BLaER1 (cell line): Measurements from ENCODE around the gene RPS18.
"Not testable (repeated sequence)": the region's sequence is repeated elsewhere in the genome, so short reads cannot be mapped to it uniquely, and the experiment has no call there.

Source experiments
- H3K27ac ChIP-seq: shearing (Covaris generic); formaldehyde crosslinking; 2 replicates; pipeline ENCODE4 v1.8.1; 2022
- H3K27me3 ChIP-seq: shearing (Covaris generic); formaldehyde crosslinking; 2 replicates; pipeline ENCODE4 v1.8.1; 2022
- H3K36me3 ChIP-seq: shearing (Covaris generic); formaldehyde crosslinking; 2 replicates; pipeline ENCODE4 v1.8.1; 2022
- H3K4me1 ChIP-seq: shearing (Covaris generic); formaldehyde crosslinking; 2 replicates; pipeline ENCODE4 v1.8.1; 2022
- H3K4me2 ChIP-seq: shearing (Covaris generic); formaldehyde crosslinking; 2 replicates; pipeline ENCODE4 v1.8.1; 2022
- H3K4me3 ChIP-seq: shearing (Covaris generic); formaldehyde crosslinking; 2 replicates; pipeline ENCODE4 v1.8.1; 2022
- H3K9ac ChIP-seq: shearing (Covaris generic); formaldehyde crosslinking; 2 replicates; pipeline ENCODE4 v1.8.1; 2022
- H3K9me3 ChIP-seq: shearing (Covaris generic); formaldehyde crosslinking; 2 replicates; pipeline ENCODE4 v1.8.1; 2022
- H4K20me1 ChIP-seq: shearing (Covaris generic); formaldehyde crosslinking; 2 replicates; pipeline ENCODE4 v1.8.1; 2022
- Cebpa-rat ChIP-seq: shearing (Covaris generic); IDR thresholded peaks from 2 replicates; pipeline ENCODE4 v1.8.1; 2022

The RPS18 gene

GRCh38 chr6:33271468-33272274, at the start of gene RPS18, which contains the start of gene VPS52:
RPS18 (plus strand) TSS chr6:33272075; CDS start chr6:33272120, 45 bp downstream.
VPS52 (minus strand) TSS chr6:33271876; CDS start chr6:33271675, 201 bp downstream.
- no peak for TF ChIP-seq Cebpa-rat
- peak within 1 kb of the TSS; percentile 99 for H3K4me2 ChIP-seq
- peak within 1 kb of the TSS; percentile 96 for H3K27ac ChIP-seq
- H3K36me3 ChIP-seq, result peaks cover 76% of the 10 kb centered on the region
- peak within 1 kb of the TSS; percentile 81 for H3K4me3 ChIP-seq
- no peaks in the 10 kb centered on the region for H3K27me3 ChIP-seq
- H3K9ac ChIP-seq, result peak within 1 kb of the TSS; percentile 98
- H4K20me1 ChIP-seq, result peaks cover 46% of the 10 kb centered on the region
- H3K9me3 ChIP-seq, result no peaks in the 10 kb centered on the region
- H3K4me1 ChIP-seq, result peaks cover 54% of the 10 kb centered on the region

- H3K27me3 ChIP-seq, H4K20me1 ChIP-seq, H3K4me3 ChIP-seq, H3K9ac ChIP-seq, H3K4me2 ChIP-seq, H3K4me1 ChIP-seq, H3K36me3 ChIP-seq, H3K9me3 ChIP-seq, H3K27ac ChIP-seq: not testable (repeated sequence)
These were observed 45.3 kb upstream of the RPS18 start for GRCh38 chr6:33226503-33227120.

- Histone ChIP-seq H3K4me2 (peak overlapping the region; percentile 68), H4K20me1 (no peaks in the 10 kb centered on the region), H3K36me3 (no peaks in the 10 kb centered on the region), H3K27me3 (no peaks in the 10 kb centered on the region), H3K4me1 (peaks cover 28% of the 10 kb centered on the region), H3K9me3 (no peaks in the 10 kb centered on the region), H3K9ac (peak overlapping the region; percentile 34; the same call in 1 of the 2 replicates), H3K4me3 (no peak overlapping the region), H3K27ac (peak overlapping the region; percentile 40; the same call in 1 of the 2 replicates)
- no peak for TF ChIP-seq Cebpa-rat
These were observed 36.6 kb upstream of the RPS18 start for GRCh38 chr6:33235221-33235634.

- no peaks in the 10 kb centered on the region for H4K20me1 ChIP-seq
- no peaks in the 10 kb centered on the region for H3K9me3 ChIP-seq
- H3K4me3 ChIP-seq, result no peak overlapping the region
- H3K9ac ChIP-seq, result no peak overlapping the region
- H3K27me3 ChIP-seq, result no peaks in the 10 kb centered on the region
- peaks cover 24% of the 10 kb centered on the region for H3K4me1 ChIP-seq
- H3K36me3 ChIP-seq, result no peaks in the 10 kb centered on the region
- peak overlapping the region; percentile 68; the same call in 1 of the 2 replicates for H3K4me2 ChIP-seq
- TF ChIP-seq Cebpa-rat, result no peak
- H3K27ac ChIP-seq, result no peak overlapping the region
These were observed 35.5 kb upstream of the RPS18 start for GRCh38 chr6:33236328-33236727.

GRCh38 chr6:33236852-33237251, 35.0 kb upstream of the RPS18 start:
- Histone ChIP-seq H3K9ac (no peak overlapping the region), H3K36me3 (no peaks in the 10 kb centered on the region), H3K9me3 (no peaks in the 10 kb centered on the region), H4K20me1 (no peaks in the 10 kb centered on the region), H3K27ac (no peak overlapping the region), H3K4me1 (peaks cover 24% of the 10 kb centered on the region), H3K4me3 (no peak overlapping the region), H3K4me2 (peak overlapping the region; percentile 9; the same call in 1 of the 2 replicates), H3K27me3 (no peaks in the 10 kb centered on the region)
- peak; percentile 73 for TF ChIP-seq Cebpa-rat

- Histone ChIP-seq H3K9ac (no peak overlapping the region), H4K20me1 (no peaks in the 10 kb centered on the region), H3K27ac (no peak overlapping the region), H3K4me2 (no peak overlapping the region), H3K27me3 (no peaks in the 10 kb centered on the region), H3K4me3 (no peak overlapping the region), H3K9me3 (no peaks in the 10 kb centered on the region), H3K4me1 (peaks cover 24% of the 10 kb centered on the region), H3K36me3 (no peaks in the 10 kb centered on the region)
- no peak for TF ChIP-seq Cebpa-rat
These were observed 34.1 kb upstream of the RPS18 start for GRCh38 chr6:33237741-33238140.

GRCh38 chr6:33241968-33242367, 29.9 kb upstream of the RPS18 start:
- no peak overlapping the region for H3K4me3 ChIP-seq
- H3K9me3 ChIP-seq, result no peaks in the 10 kb centered on the region
- no peaks in the 10 kb centered on the region for H3K27me3 ChIP-seq

GRCh38 chr6:33243476-33243875, 28.4 kb upstream of the RPS18 start:
- no peaks in the 10 kb centered on the region for H3K9me3 ChIP-seq
- no peak for TF ChIP-seq Cebpa-rat
- no peak overlapping the region for H3K4me2 ChIP-seq
- no peaks in the 10 kb centered on the region for H3K36me3 ChIP-seq
- no peaks in the 10 kb centered on the region for H4K20me1 ChIP-seq
- H3K4me1 ChIP-seq, result no peaks in the 10 kb centered on the region
- no peak overlapping the region for H3K9ac ChIP-seq
- no peaks in the 10 kb centered on the region for H3K27me3 ChIP-seq
- H3K4me3 ChIP-seq, result no peak overlapping the region
- no peak overlapping the region for H3K27ac ChIP-seq

More at GRCh38 chr6:33241968-33242367, 29.9 kb upstream of the RPS18 start:
- no peak overlapping the region for H3K9ac ChIP-seq
- no peaks in the 10 kb centered on the region for H4K20me1 ChIP-seq
- no peak overlapping the region for H3K4me2 ChIP-seq
- H3K27ac ChIP-seq, result no peak overlapping the region
- TF ChIP-seq Cebpa-rat, result no peak
- H3K36me3 ChIP-seq, result no peaks in the 10 kb centered on the region
- no peaks in the 10 kb centered on the region for H3K4me1 ChIP-seq

- Histone ChIP-seq H4K20me1 (no peaks in the 10 kb centered on the region), H3K27me3 (no peaks in the 10 kb centered on the region), H3K36me3 (peaks cover 23% of the 10 kb centered on the region), H3K9me3 (no peaks in the 10 kb centered on the region), H3K27ac (peak overlapping the region; percentile 87), H3K4me2 (peak overlapping the region; percentile 96), H3K9ac (peak overlapping the region; percentile 87), H3K4me3 (peak overlapping the region; percentile 71), H3K4me1 (peaks cover 20% of the 10 kb centered on the region)
- TF ChIP-seq Cebpa-rat, result no peak
These were observed 23.8 kb upstream of the RPS18 start for GRCh38 chr6:33247977-33248642.

GRCh38 chr6:33248643-33248931, 23.3 kb upstream of the RPS18 start:
- peaks cover 20% of the 10 kb centered on the region for H3K4me1 ChIP-seq
- peak overlapping the region; percentile 96 for H3K4me2 ChIP-seq
- no peaks in the 10 kb centered on the region for H3K27me3 ChIP-seq
- H3K9me3 ChIP-seq, result no peaks in the 10 kb centered on the region
- H3K4me3 ChIP-seq, result peak overlapping the region; percentile 71
- H3K9ac ChIP-seq, result peak overlapping the region; percentile 87
- no peak for TF ChIP-seq Cebpa-rat
- H3K27ac ChIP-seq, result peak overlapping the region; percentile 87
- H4K20me1 ChIP-seq, result no peaks in the 10 kb centered on the region
- peaks cover 23% of the 10 kb centered on the region for H3K36me3 ChIP-seq
